SK-N-SH (cell line): ENCODE results near the gene JAML. TPM values are rescaled to one million over a fixed set of nuclear protein-coding genes. Genes with fewer than 3 reads are reported as not detected.

ENCODE experiments used
- CTCF ChIA-PET: fragments of 300-600, 350-600 bp; formaldehyde crosslinking; extraction: SDS; loops from one replicate; lab custom pipeline; 2021; lab: Yijun Ruan, JAX
- POLR2A ChIA-PET: fragments of 350-600 bp; sonication (Branson Sonifier 250); formaldehyde crosslinking; extraction: SDS; loops from one replicate; lab custom pipeline; 2020; ENCODE audit warnings: antibody characterized with exemption, inconsistent platforms; lab: Yijun Ruan, JAX
- DNase-seq: peaks from one replicate; pipeline ENCODE4 v3.0.0; 2012
- H2AFZ ChIP-seq: fragments of 200-600 bp; sonication (generic); 2 replicates; pipeline ENCODE4 v1.8.1; 2016; ENCODE audit warnings: antibody characterized with exemption, mild to moderate bottlenecking, low read depth
- H3F3A ChIP-seq: fragments of 200-600 bp; sonication (generic); replicated peaks from 2 replicates; pipeline ENCODE3; 2016; ENCODE audit warnings: antibody characterized with exemption, mild to moderate bottlenecking; ENCODE audit not compliant: insufficient read depth
- H3K27ac ChIP-seq, 2 experiments: fragments of 200-500 bp in 1 of 2; fragments of 200-600 bp in 1 of 2; sonication (Bioruptor generic) in 1 of 2; sonication (generic), shearing (Covaris generic) in 1 of 2; 2 replicates each; pipeline versions ENCODE4 v1.5.1 to v1.6.1; 2014 to 2016; ENCODE audit warnings: low read depth in 2 of 2, inconsistent platforms in 1 of 2, low read length in 1 of 2, mild to moderate bottlenecking in 1 of 2, mixed read lengths in 1 of 2
- H3K27me3 ChIP-seq: fragments of 200-600 bp; sonication (generic), shearing (Covaris generic); 2 replicates; pipeline ENCODE4 v1.6.1; 2016; ENCODE audit warnings: mixed run types; ENCODE audit not compliant: insufficient read depth
- H3K36me3 ChIP-seq, 2 experiments: fragments of 200-500 bp in 1 of 2; fragments of 200-600 bp in 1 of 2; sonication (Bioruptor generic) in 1 of 2; sonication (generic) in 1 of 2; replicated peaks in 1 of 2; 2 replicates each; pipeline versions ENCODE3 to v1.5.1; 2014 to 2016; ENCODE audit warnings: low read length in 1 of 2, mild to moderate bottlenecking in 1 of 2; ENCODE audit not compliant: insufficient read depth in 2 of 2, control insufficient read depth in 1 of 2
- H3K4me1 ChIP-seq, 2 experiments: fragments of 200-500 bp in 1 of 2; fragments of 200-600 bp in 1 of 2; sonication (Bioruptor generic) in 1 of 2; sonication (generic), shearing (Covaris generic) in 1 of 2; 2 replicates each; pipeline versions ENCODE4 v1.5.1 to v1.6.1; 2014 to 2016; ENCODE audit warnings: low read depth in 1 of 2, low read length in 1 of 2, mixed run types in 1 of 2; ENCODE audit not compliant: insufficient read depth in 2 of 2, control insufficient read depth in 1 of 2
- H3K4me2 ChIP-seq: fragments of 200-600 bp; sonication (generic), shearing (Covaris generic); 2 replicates; pipeline ENCODE4 v1.6.1; 2017; ENCODE audit warnings: mixed run types
- H3K4me3 ChIP-seq, 2 experiments: fragments of 200-500 bp in 1 of 2; fragments of 200-600 bp in 1 of 2; sonication (Bioruptor generic) in 1 of 2; sonication (generic), shearing (Covaris generic) in 1 of 2; 2 replicates each; pipeline versions ENCODE4 v1.5.1 to v1.8.1; 2014 to 2016; ENCODE audit warnings: low read depth in 2 of 2, inconsistent platforms in 1 of 2, low read length in 1 of 2, mild to moderate bottlenecking in 1 of 2, mixed read lengths in 1 of 2, moderate library complexity in 1 of 2
- H3K79me2 ChIP-seq: fragments of 200-600 bp; sonication (generic); 2 replicates; pipeline ENCODE4 v1.8.1; 2017; ENCODE audit warnings: mild to moderate bottlenecking; ENCODE audit not compliant: insufficient read depth
- H3K9ac ChIP-seq: fragments of 200-600 bp; sonication (generic); 2 replicates; pipeline ENCODE4 v1.6.1; 2017; ENCODE audit warnings: mixed run types
- H3K9me2 ChIP-seq: fragments of 200-600 bp; sonication (generic); 2 replicates; pipeline ENCODE4 v1.6.1; 2017; ENCODE audit warnings: mixed run types
- H3K9me3 ChIP-seq: fragments of 200-600 bp; sonication (generic); 2 replicates; pipeline ENCODE4 v1.6.1; 2017; ENCODE audit warnings: mixed run types, mild to moderate bottlenecking, moderate library complexity
- H4K20me1 ChIP-seq: fragments of 200-600 bp; sonication (generic); 2 replicates; pipeline ENCODE4 v1.6.1; 2017; ENCODE audit warnings: mild to moderate bottlenecking, mixed run types; ENCODE audit not compliant: insufficient read depth
- ELF1 ChIP-seq: IDR thresholded peaks from 2 replicates; pipeline ENCODE4 v1.4.0; 2012
- FOSL2 ChIP-seq: IDR thresholded peaks from 2 replicates; pipeline ENCODE4 v1.4.0; 2012; ENCODE audit warnings: low read depth, mild to moderate bottlenecking, moderate library complexity, borderline replicate concordance
- FOXM1 ChIP-seq: IDR thresholded peaks from 2 replicates; pipeline ENCODE4 v1.4.0; 2012; ENCODE audit warnings: low read depth, mild to moderate bottlenecking
- IRF3 ChIP-seq: fragments of 150-350 bp; IDR thresholded peaks from 2 replicates; pipeline ENCODE4 v1.6.1; 2016; ENCODE audit warnings: mild to moderate bottlenecking, low read depth, low read length
- MEF2A ChIP-seq: IDR thresholded peaks from 2 replicates; pipeline ENCODE4 v1.4.0; 2012; ENCODE audit warnings: low read depth, borderline replicate concordance
- NFIC ChIP-seq: IDR thresholded peaks from 2 replicates; pipeline ENCODE4 v1.4.0; 2012; ENCODE audit warnings: borderline replicate concordance
- NRF1 ChIP-seq: IDR thresholded peaks from 2 replicates; pipeline ENCODE4 v1.6.1; 2012; ENCODE audit warnings: low read depth, mild to moderate bottlenecking, low read length
- REST ChIP-seq: IDR thresholded peaks from 2 replicates; pipeline ENCODE4 v1.6.1; 2012; ENCODE audit warnings: mild to moderate bottlenecking, low read depth, low read length, moderate library complexity
- SMC3 ChIP-seq: IDR thresholded peaks from 2 replicates; pipeline ENCODE4 v1.6.1; 2012; ENCODE audit warnings: low read depth, low read length, improper control_type of control experiment
- TCF12 ChIP-seq: IDR thresholded peaks from 2 replicates; pipeline ENCODE4 v1.4.0; 2012
- YY1 ChIP-seq: IDR thresholded peaks from 2 replicates; pipeline ENCODE4 v1.4.0; 2012; ENCODE audit warnings: low read depth, mild to moderate bottlenecking
- WGBS: methylation state at CpG from one replicate; pipeline ENCODE4 v1.1.6; 2017; ENCODE audit warnings: low lambda C conversion rate; 5-methylcytosine and 5-hydroxymethylcytosine counted together
- polyA plus RNA-seq, 3 experiments: library from polyadenylated mRNA; depleted of rRNA; stranded (reverse); fragments of >200 nt; gene quantifications; 2 replicates each; pipeline ENCODE4 v1.2.3, GENCODE V29; 2012
- TF ChIP-seq, protein P1 (sequence below): IDR thresholded peaks from 2 replicates; pipeline ENCODE4 v1.4.0; 2012; ENCODE audit warnings: low read depth, borderline replicate concordance

The JAML gene
- polyA plus RNA-seq, 1 of the 3 experiments (the other 2 are of a cell fraction), result not detected

GRCh38 chr11:118170882-118171268, 53.9 kb downstream of the JAML start:
- TF ChIP-seq ELF1 (no peak), MEF2A (no peak)
- TF ChIP-seq, protein P1, sequence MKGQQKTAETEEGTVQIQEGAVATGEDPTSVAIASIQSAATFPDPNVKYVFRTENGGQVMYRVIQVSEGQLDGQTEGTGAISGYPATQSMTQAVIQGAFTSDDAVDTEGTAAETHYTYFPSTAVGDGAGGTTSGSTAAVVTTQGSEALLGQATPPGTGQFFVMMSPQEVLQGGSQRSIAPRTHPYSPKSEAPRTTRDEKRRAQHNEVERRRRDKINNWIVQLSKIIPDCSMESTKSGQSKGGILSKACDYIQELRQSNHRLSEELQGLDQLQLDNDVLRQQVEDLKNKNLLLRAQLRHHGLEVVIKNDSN, result no peak
- Histone ChIP-seq H4K20me1 (no peaks in the 10 kb centered on the region), H3K79me2 (no peaks in the 10 kb centered on the region), H3K4me1 (peaks cover 0 to 2% of the 10 kb centered on the region in 2 experiments; a peak in 1 of 4 replicates), H3K36me3 (no peaks in the 10 kb centered on the region), H3K9me2 (no peaks in the 10 kb centered on the region), H3K27me3 (peaks cover 38% of the 10 kb centered on the region), H3K27ac (no peak overlapping the region), H3K4me2 (no peak overlapping the region), H3K9ac (no peak overlapping the region), H3K9me3 (no peaks in the 10 kb centered on the region), H3K4me3 (no peak overlapping the region), H3F3A (no peaks in the 10 kb centered on the region), H2AFZ (no peak overlapping the region)
- WGBS, result 52% methylated on average over 8 of the region's 8 CpGs
- no peak for DNase-seq
- POLR2A ChIA-PET, result no interaction called here
- CTCF ChIA-PET, result interaction anchor here (0.7 to 6.3 kb wide), 36 partner anchors 8 to 358 kb away, joined by 3 to 246 read pairs (median 4); partner anchors contain the start of gene SCN4B

GRCh38 chr11:118170231-118170630, 54.6 kb downstream of the JAML start:
- no peaks in the 10 kb centered on the region for H3K9me3 ChIP-seq
- ChIA-PET CTCF (interaction anchor here (0.9 to 6.3 kb wide), 9 partner anchors 11 to 117 kb away, joined by 3 to 246 read pairs (median 15); no protein-coding TSS in a partner anchor), POLR2A (interaction anchor here (1.2 kb wide), 1 partner anchor 14 kb away, joined by 3 read pairs; no protein-coding TSS in a partner anchor)
- H3K9me2 ChIP-seq, result no peaks in the 10 kb centered on the region
- H3K4me2 ChIP-seq, result no peak overlapping the region
- no peaks in the 10 kb centered on the region for H3K79me2 ChIP-seq
- no peak overlapping the region for H3K9ac ChIP-seq
- H3K27me3 ChIP-seq, result peaks cover 31% of the 10 kb centered on the region
- DNase-seq, result no peak
- no peak overlapping the region for H3K27ac ChIP-seq
- no peaks in the 10 kb centered on the region for H3F3A ChIP-seq
- TF ChIP-seq IRF3 (no peak), YY1 (no peak), NRF1 (no peak)
- 41% methylated on average over 9 of the region's 9 CpGs for WGBS
- no peaks in the 10 kb centered on the region for H3K36me3 ChIP-seq
- no peak overlapping the region for H2AFZ ChIP-seq
- H4K20me1 ChIP-seq, result no peaks in the 10 kb centered on the region
- no peak overlapping the region for H3K4me3 ChIP-seq
- H3K4me1 ChIP-seq, result peaks cover 0 to 2% of the 10 kb centered on the region in 2 experiments; a peak in 1 of 4 replicates

DNA sequence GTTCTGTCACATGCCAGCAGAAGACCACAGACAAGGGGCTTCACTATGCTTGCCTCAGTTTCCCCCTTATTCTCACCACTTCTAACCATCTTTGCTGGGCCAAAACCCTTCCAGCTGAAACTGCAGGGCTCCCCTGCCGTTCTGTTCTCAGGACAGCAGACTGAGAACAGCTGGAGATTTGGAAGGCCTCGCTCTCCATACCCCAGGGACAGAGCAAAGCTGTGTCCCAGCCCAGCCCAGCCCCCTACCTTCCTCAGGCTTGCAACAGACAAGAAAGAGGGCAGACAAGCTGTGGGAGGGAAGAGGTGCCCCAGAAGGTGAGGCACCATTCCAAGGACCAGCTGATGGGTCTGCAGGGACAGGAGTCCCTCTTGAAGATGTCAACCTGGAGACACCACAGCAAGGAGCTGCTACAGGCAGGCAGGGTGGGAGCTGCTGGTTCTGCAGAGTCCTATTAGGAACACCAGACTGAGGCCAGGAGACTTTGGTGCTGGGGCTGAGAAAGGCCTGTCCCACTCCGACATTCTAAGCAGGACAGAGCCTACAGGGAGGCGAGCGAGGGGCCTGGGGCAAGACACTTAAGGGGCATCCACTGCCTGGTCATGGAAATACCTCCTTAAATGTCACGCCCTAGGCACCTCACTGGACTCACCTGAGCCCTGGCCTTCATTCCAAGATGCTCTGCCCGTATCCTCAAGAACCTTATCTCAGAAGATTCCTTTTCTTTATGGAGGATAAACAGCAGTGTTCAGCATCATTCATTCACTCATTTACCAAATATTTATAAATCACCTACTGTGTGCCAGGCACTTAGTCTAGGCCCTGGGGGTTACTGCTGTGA, 55.3 kb downstream of the JAML start:
- DNase-seq, result no peak
- Histone ChIP-seq H3K9ac (no peak overlapping the region), H3K9me3 (no peaks in the 10 kb centered on the region), H3K27ac (no peak overlapping the region), H3K79me2 (no peaks in the 10 kb centered on the region), H4K20me1 (no peaks in the 10 kb centered on the region), H3K27me3 (peaks cover 30% of the 10 kb centered on the region), H2AFZ (no peak overlapping the region), H3K9me2 (no peaks in the 10 kb centered on the region), H3K4me2 (no peak overlapping the region), H3K4me3 (no peak overlapping the region), H3F3A (no peaks in the 10 kb centered on the region), H3K4me1 (peaks cover 0 to 2% of the 10 kb centered on the region in 2 experiments; a peak in 1 of 4 replicates), H3K36me3 (no peaks in the 10 kb centered on the region)
- WGBS, result 25% methylated on average over 5 of the region's 7 CpGs
- ChIA-PET CTCF (interaction anchor here (1.1 to 6.3 kb wide), 3 partner anchors 13 to 29 kb away, joined by 3 to 246 read pairs (median 15); no protein-coding TSS in a partner anchor), POLR2A (interaction anchor here (1.2 kb wide), 1 partner anchor 14 kb away, joined by 3 read pairs; no protein-coding TSS in a partner anchor)
- no peak for TF ChIP-seq FOXM1
- no peak for TF ChIP-seq NFIC
- TF ChIP-seq, protein P1, result no peak
- no peak for TF ChIP-seq SMC3
- TF ChIP-seq TCF12, result no peak
- TF ChIP-seq FOSL2, result no peak
- no peak for TF ChIP-seq REST
